ENCODE results near the gene MND1.
"Not testable (repeated sequence)": the region's sequence is repeated elsewhere in the genome, so short reads cannot be mapped to it uniquely, and the experiment has no call there.

The MND1 gene

DNA sequence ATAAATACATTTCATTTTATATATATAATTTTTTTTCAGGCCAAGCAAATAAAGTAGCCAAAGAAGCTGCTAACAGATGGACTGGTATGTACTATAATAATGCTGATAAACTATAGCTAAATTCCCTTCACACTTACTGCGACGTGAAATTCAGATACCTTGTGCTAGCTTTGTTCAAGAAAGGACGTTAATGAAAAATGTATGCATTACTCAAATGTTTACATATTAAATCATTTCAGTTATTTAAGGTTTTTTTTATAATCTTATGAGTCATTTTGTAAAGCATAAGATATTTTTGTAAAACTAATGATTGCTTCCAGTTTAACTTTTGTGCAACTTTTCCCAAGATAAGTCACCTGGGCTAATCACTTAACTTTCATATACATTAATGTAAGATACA, 64.4 kb downstream of the MND1 start:
- DNase-seq, result no peak

DNA sequence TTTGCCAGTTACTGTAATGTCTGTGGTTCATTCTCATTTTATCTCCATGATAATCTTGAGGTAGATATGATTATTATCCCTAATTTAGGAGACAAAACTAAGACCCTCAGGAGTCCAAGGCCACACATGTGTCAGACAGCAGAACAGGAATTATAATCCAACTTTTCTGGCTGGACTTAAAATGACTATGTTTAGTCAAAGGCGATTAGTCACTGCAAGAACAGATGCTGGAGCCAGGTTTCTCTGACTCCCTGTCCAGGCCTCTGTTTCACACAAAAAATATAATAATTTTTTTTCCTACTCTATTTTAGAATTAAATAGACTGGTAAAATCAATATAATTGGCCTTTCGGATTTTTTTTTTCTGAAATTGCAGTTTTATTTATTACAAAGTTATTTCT, 64.9 kb downstream of the MND1 start:
- no peak for DNase-seq

DNA sequence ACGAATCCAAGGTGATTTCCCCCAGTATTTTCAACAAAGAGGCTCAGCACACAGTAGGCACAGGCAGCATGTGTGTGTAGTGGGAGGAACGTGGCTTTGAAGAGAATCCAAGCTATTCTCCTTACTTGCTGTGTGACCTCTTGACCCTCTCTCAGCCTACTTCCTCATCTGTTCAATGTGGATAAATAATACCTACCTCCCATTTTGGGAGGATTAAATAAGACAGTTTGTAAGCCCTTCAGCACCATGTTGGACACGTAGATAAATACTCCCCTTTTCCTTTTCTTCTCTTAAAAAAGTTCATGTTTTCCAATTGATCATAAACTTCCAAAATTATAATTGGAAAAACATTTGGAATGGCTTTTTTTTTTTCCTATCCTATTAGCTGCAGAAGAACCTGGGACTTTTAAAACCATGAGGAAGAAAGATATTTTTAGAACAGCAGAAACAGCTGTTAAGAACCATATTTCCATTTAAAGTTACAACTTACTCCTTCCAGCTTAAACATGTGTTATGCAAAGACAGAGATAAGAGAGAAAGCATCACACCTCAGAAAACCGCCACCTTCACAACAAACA, 65.5 kb downstream of the MND1 start:
- no peak for DNase-seq

DNA sequence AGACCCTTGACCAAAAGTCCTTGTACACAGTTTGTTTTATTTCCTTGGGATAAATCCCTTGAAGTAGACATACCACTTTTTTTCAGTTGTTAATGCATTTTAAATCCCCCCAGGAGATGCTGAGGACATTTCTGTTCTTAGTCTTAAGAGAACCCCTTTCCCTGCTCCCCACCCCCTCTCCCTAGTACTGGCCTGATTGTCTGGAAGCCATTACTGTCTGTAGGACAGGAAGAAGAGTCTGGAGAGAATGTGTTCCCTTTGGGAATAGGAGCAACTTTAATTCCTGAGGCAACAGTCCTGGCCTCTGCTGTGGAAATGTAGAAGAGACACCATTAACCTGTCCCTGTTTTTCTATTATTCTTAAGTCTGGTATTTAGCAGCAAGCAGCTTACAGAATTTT, 69.4 kb downstream of the MND1 start:
- DNase-seq, result no peak

DNA sequence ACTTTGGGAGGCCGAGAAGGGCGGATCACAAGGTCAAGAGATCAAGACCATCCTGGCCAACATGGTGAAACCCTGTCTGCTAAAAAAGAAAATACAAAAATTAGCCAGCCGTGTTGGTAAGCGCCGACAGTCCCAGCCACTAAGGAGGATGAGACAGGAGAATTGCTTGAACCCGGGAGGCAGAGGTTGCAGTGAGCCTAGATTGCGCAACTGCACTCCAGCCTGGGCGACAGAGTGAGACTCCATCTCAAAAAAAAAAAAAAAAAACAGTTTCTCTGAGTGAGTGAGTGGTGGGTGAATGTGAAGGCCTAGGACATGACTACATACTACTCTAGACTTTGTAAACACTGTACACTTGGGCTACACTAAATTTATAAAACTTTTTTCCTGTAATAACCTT, 72.0 kb downstream of the MND1 start:
- not testable (repeated sequence) for DNase-seq

DNA sequence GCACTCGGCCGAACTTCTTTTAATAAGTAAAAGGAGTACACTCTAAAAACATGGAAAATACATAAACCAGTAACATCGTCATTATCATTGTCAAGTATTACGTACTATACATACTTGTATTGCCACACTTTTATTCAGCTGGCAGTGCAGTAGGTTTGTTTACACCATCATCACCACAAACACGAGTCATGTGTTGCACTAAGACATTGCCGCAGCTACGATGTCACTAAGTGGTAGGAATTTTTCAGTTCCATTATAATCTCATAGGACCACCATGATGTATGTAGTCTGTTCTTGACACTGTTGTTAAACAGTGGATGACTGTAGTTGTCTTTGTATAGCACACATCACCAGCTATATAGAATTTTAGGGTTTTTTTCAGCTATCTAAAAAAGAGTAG, 73.6 kb downstream of the MND1 start:
- no peak for DNase-seq

DNA sequence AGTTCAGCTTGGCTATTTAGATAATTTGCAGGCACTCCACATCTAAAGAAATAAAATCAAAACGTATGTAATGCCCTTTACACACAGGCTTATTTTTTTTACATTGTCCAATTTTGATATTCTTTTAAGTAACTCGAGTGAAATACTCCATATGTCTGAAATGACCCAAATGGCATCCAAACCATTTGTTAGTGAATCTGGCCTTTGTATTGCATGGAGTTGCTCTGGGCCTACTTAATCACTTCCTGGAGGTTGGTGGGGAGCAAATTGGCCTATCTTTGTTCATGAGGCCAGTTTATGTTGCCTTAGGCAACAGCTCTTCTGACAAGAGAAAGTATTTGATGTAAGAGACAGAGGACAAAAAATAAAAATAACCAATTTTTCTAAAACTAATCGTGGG, 74.1 kb downstream of the MND1 start:
- DNase-seq, result no peak

DNA sequence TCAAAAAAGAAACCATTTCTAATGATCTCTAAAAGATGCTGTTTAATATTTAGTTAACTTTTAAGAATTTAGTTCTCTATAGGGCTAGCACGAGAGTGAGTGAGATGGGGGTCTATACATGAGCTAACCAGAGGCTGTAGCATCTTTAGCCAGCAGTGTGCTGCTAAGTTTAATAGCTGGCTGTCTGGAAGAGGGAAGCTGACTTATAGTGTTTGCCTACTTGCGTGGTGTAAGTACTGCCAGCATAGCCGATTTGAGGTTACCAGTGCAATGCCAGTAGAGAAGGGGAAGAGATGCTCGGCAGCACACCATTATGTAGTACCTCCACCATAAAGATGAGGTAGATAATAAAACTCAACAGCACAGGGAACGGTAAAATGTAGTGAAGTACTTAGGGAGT, 74.5 kb downstream of the MND1 start:
- DNase-seq, result no peak

DNA sequence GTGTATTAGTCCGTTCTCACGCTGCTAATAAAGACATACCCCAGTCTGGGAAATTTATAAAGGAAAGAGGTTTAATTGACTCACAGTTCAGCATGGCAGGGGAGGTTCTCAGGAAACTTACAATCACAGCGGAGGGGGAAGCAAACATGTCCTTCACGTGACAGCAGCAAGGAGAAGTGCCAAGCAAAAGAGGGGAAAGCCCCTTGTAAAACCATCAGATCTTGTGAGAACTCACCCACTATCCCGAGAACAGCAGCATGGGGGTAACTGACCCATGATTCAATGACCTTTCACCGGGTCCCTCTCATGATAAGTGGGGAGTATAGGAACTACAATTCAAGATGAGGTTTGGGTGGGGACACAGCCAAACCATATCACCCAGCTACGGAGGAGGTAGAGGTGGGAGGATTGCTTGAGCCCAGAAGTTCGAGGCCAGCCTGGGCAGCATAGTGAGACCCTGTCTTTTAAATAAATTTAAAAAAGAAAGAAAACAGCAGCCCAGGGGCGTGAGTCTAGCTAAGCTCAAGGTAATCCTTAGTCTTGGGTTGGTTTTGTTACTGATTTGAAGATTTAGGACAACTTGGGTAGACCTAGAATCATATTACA, 75.3 kb downstream of the MND1 start:
- no peak for DNase-seq

DNA sequence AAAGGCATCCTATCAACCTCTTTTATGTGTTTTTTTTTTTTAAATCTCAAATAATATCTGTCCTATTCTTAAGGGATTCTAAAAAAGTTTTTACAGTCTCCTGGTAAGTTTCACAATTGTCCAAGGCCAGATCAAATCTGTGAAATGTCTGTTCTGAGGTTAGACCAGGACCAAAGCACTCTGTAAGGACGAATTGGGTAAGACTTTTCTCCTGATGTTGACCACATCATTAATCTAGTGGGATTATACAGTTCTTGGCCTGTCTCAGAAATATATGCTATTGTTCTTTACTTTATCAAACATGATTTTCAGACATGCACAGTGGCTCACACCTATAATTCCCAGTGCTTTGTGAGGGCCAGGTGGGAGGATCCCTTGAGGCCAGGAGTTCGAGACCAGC, 75.9 kb downstream of the MND1 start:
- DNase-seq, result no peak

DNA sequence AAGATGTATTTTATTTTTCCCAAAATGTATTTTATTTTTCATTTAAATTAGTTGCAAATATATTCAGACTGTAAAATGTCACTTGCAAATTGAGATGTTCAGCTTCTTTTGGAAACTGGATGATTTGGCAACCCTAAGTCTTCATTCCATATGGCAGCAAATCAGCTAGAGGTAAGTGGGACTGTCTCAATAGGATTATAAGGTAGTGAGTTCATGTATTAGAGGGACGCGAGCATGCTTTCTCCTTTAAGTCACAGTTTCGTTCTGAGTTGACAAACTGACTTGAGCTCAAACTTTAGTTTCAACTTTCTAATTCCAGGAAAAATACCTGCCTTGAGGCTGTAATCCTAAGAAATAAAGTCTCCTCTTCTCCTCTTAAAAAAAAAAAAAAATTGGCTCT, 77.5 kb downstream of the MND1 start:
- no peak for DNase-seq

DNA sequence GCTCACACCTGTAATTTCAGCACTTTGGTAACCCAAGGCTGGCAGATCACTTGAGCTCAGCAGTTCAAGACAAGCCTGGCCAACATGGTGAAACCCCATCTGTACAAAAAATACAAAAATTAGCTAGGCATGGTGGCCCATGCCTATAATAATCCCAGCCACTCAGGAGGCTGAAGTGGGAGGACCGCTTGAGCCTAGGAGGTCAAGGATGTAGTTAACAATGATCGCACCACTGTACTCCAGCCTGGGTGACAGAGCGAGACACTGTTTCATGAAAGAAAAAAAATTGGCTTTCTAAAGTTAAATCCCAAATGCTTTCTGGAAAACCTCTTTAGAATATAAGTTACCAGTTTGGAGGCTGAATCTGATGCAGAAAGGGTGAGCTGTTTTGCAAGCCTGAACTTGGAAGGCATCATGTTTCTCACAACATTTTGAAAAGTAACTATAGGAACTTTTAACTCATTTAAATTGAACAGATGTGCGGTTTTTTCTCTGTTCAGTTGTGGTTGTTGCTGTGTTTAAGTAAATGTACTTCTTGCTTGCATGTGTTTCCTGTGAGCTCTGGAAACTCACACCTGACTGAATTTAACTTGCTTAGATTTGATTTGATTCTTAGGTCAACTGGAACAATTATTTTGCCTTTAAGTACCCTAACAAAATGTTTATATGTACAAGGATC, 81.9 kb downstream of the MND1 start:
- DNase-seq, result no peak

DNA sequence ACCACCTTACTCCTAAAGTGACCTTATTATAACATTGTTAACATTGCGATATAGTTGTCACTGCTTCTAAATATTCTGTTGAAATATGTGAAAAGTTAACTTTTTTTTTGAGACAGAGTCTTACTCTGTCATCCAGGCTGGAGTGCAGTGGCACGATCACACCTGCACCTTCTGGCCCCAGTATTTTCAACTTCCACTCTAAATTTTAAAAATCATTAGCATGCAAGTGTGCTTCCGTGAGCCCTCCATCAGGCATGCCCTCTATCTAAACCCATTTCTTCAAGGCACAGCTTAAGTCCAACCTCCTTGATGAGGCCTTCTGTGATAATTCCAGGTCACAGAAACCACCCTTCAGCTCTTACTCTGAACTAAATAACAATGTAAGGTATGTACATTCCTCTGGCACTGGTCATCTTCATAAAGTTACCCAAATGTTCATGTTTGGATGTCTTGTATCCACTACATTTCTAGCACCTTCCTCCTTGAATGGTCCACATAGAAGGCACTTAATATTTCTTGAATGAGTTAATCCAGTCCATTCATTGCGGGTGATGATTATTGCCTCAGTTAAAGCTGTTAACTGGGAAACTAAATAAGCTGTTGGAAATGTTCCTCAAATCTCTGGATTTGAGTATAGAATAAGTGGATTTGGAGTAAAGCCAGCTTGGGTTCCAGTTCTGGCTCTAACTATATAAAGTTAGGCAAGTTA, 83.0 kb downstream of the MND1 start:
- DNase-seq, result no peak

DNA sequence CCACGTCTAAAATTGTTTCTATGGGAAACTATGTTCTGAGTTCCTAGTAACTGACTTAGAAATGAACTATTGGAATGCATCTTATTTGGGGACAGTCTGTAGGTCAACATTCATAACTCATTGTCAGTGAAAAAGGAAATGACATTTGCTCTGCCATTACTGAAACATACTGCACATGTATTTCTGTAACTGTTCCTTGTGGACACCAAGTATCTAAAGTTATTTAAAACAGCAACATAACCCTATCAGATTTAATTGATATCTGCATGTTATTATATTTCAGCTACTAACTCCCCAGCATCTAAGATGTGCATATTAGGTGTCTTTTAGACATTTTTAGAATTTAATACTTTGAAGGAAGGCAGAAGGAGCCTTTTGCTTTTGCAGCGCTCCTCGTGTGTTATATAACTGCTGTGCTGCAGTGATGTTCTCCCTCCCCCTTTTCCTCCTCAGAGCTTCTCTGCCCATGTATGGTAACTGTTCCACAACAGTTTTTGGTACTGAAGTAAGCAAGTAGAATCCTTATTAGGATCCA, 84.5 kb downstream of the MND1 start:
- DNase-seq, result no peak

DNA sequence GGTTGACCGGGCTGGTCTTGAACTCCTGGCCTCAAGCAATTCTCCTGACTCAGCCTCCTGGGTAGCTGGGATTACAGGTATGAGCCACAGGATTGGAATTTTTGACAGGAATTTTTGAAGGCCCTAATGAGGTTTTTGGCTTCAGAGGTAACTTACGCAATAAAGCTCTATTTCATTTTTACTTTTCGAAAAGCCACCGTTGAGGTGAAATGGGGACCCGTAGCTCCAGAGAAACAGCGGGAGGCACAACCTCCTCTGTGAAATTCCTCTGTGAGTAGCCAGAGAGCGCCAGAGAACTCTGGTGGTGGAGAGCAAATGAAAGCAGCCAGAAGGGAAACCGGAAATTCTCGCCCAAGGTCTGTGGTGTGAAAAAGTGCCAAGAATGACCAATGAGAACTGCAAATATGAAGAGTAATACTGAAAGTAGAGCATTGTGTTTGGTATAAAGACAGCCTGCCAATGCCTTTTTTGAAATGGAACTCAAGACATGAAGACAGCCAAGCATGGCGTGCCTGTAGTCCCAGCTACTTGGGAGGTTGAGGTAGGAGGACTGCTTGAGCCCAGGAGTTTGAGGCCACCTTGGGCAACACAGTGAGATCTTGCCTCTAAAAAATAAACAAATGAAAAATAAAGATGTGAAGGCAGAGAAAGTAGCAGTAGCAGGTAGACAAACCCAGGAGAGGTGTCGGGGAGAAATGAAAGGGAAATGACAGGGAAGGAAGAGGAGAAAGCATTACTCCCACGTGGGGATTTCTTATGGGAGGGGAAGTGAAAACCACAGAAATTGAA, 88.7 kb downstream of the MND1 start:
- no peak for DNase-seq

DNA sequence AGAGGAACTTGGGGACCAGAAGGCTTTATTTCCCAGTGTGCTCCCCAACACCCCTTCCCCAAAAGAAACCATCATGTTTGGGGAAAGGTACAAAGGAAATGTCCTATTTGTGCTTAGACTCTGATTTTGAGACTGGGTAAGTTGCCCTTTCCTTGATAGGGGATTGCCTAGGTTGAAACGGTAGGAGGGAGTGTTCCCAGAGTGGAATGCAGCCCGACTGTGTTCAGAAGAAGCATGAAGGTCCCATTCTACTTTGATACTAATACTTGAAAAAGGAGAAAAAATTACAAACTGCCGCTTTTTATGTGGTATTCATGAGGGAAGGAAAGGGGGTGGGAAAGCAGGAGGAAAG, 89.2 kb downstream of the MND1 start:
- no peak for DNase-seq

DNA sequence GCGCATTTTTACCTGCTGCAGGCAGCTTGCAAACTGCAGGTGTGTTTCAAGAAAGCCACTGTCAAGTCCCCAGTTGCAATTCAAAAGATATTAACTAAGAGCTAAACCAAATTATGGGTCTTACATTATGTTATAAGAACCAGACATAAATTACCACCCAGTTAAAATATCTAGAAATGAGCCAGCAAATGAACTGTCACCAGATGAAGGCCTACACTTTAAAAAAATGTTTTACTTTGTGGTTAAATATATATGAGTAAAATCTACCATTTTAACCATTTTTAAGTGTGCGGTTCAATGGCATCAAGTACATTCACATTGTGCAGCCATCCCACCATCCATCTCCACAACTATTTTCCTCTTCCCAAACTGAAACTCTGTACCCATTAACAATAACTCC, 89.7 kb downstream of the MND1 start:
- DNase-seq, result no peak

DNA sequence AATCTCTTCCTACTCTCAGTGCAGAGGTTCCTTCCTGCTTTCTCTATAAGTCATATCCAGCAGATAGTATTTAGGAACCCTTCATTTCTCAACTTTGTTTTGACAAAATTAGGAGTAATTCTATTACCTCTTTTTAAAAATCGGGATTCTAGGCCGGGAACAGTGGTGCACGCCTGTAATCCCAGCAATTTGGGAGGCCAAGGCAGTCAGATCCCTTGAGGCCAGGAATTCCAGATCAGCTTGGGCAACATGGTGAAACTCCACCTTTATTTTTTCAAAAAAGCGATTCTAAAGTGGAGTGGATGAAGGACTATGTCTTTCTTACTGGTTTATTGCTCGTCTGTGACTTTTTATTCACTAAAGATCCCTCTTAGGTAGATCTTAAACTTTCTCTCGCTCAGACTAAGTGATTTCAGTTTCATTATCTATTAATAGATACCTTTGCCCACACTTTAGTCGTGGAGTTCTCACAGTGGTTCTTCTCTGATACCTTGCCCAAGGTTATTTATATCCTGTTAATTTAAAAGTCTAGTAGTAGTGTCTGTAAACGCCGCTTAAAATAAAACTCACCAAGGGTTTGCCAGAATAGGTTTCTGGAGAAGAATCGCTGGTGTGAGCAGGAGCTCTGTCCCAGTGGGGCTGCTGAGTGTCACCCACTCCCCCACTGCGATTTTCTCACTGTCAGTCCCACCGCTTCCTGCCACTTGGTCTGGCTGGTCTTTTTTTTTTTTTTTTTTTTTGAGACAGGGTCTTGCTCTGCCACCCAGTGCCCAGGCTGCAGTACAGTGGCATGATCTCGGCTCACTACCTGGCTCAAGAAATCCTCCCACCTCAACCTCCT, 94.6 kb downstream of the MND1 start:
- DNase-seq, result no peak

DNA sequence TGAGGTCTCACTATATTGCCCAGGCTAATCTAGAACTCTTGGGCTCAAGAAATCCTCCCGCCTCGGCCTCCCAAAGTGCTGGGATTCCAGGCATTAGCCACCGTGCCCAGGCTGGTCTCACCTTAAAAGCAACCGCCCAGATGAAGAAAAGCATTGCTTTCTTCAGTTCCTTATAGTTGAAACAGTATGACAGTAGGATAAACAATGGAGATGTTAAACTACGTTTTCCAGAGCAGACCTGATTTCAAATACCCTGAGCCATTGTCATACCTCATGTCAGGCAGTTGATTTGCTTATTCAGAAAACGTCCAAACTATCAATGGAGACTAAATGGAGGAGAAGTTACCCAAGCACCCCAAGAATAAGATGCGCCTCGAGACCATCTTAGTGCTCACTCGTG, 95.3 kb downstream of the MND1 start:
- no peak for DNase-seq

DNA sequence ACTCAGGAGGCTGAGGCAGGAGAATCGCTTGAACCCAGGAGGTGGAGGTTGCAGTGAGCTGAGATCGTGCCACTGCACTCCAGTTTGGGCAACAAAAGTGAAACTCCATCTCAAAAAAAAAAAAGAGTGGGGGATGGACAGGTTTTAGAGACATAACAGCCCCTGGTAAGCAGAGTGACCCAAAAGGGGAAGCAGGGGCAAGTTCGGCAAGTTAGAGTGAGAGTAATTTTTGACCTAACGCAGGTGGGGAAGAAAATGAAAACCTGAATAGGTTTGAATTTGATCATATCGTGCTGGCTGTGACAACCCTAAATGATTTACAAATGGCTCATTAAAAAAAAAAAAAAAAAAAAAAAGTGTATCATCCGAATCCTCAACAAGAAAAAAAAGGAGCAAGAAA, 96.0 kb downstream of the MND1 start:
- DNase-seq, result no peak

DNA sequence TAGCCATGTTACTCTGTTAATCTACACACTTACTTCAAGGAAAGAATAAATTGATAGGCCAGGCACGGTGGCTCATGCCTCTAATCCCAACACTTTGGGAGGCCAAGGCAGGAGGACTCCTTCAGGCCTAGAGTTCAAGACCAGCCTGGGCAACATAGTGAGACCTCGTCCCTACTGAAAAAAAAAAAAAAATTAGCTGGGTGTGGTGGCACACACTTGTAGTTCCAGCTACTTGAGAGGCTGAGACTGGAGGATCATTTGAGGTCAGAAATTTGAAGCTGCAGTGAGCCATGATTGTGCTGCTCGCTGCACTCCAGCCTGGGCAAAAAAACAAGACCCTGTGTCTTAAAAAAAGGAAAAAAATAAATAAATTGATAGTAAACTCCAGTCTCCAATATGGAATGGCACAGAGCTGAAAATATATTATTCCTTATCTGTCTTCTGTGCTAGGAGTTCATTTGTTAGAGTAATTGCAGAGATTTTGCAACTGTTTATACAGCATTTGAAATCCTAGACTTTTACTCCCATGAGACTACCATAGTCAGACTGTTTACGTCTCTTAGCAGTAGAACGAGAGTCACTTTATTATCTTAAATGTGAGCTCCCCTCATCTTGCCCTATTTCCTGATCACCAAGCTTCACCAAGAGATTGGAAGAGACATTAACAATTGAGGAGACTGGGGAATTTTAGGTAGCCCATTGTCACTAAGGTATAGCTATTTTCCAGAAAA, 102.9 kb downstream of the MND1 start:
- no peak for DNase-seq
